HG03457 (cell line): ENCODE results near the gene METAP1D.
"Not testable (repeated sequence)": the region's sequence is repeated elsewhere in the genome, so short reads cannot be mapped to it uniquely, and the experiment has no call there.

Experiments
- ATAC-seq: cut with Tn5 transposase; IDR thresholded peaks from one replicate; pipeline ENCODE4 v1.9.1; 2021; ENCODE audit warnings: moderate number of reproducible peaks; ENCODE audit not compliant: unreplicated experiment

The METAP1D gene

GRCh38 chr2:172100935-172101820, 101.4 kb downstream of the METAP1D start:
- ATAC-seq = no peak

- ATAC-seq = no peak
Observed at GRCh38 chr2:172101821-172102390, 102.2 kb downstream of the METAP1D start.

GRCh38 chr2:172102391-172103359, 102.9 kb downstream of the METAP1D start, which contains the start of gene DLX2:
TSS of gene DLX2 (minus strand) at chr2:172102900. CDS start at chr2:172102538, 362 bp downstream.
- peak; percentile 56 for ATAC-seq

GRCh38 chr2:172103471-172104272, 103.9 kb downstream of the METAP1D start:
- ATAC-seq = no peak

- no peak for ATAC-seq
Observed at GRCh38 chr2:172105471-172106107, 105.8 kb downstream of the METAP1D start.

GRCh38 chr2:172106108-172106961, 106.6 kb downstream of the METAP1D start:
- no peak for ATAC-seq

GRCh38 chr2:172107690-172108586, 108.2 kb downstream of the METAP1D start:
- ATAC-seq = no peak

GRCh38 chr2:172108587-172108930, 108.8 kb downstream of the METAP1D start:
- no peak for ATAC-seq

GRCh38 chr2:172109256-172109987, 109.7 kb downstream of the METAP1D start:
- no peak for ATAC-seq

- no peak for ATAC-seq
Observed at GRCh38 chr2:172109988-172110811, 110.4 kb downstream of the METAP1D start.

- ATAC-seq = no peak
Observed at GRCh38 chr2:172113617-172114016, 113.9 kb downstream of the METAP1D start.

- ATAC-seq = not testable (repeated sequence)
Observed at GRCh38 chr2:172114176-172114575, 114.4 kb downstream of the METAP1D start.

GRCh38 chr2:172114579-172114978, 114.8 kb downstream of the METAP1D start:
- ATAC-seq = no peak

GRCh38 chr2:172116107-172116506, 116.4 kb downstream of the METAP1D start:
- ATAC-seq = no peak

- no peak for ATAC-seq
Observed at GRCh38 chr2:172119089-172119488, 119.3 kb downstream of the METAP1D start.

- ATAC-seq = no peak
Observed at GRCh38 chr2:172120118-172120517, 120.4 kb downstream of the METAP1D start.
